Hepatocyte (in vitro differentiated cells): Measurements from ENCODE around the gene CREB5.

Source experiments
- EZH2 ChIP-seq: fragments of 200-600 bp; sonication (generic); IDR thresholded peaks from 2 replicates; pipeline ENCODE4 v1.6.1; 2016; ENCODE audit warnings: antibody characterized with exemption, mild to moderate bottlenecking, borderline replicate concordance
- TF ChIP-seq, protein P1 (sequence below): fragments of 200-600 bp; sonication (generic); IDR thresholded peaks from 2 replicates; pipeline ENCODE4 v1.5.1; 2016; ENCODE audit warnings: antibody characterized with exemption, mild to moderate bottlenecking; ENCODE audit not compliant: poor library complexity

DNA sequence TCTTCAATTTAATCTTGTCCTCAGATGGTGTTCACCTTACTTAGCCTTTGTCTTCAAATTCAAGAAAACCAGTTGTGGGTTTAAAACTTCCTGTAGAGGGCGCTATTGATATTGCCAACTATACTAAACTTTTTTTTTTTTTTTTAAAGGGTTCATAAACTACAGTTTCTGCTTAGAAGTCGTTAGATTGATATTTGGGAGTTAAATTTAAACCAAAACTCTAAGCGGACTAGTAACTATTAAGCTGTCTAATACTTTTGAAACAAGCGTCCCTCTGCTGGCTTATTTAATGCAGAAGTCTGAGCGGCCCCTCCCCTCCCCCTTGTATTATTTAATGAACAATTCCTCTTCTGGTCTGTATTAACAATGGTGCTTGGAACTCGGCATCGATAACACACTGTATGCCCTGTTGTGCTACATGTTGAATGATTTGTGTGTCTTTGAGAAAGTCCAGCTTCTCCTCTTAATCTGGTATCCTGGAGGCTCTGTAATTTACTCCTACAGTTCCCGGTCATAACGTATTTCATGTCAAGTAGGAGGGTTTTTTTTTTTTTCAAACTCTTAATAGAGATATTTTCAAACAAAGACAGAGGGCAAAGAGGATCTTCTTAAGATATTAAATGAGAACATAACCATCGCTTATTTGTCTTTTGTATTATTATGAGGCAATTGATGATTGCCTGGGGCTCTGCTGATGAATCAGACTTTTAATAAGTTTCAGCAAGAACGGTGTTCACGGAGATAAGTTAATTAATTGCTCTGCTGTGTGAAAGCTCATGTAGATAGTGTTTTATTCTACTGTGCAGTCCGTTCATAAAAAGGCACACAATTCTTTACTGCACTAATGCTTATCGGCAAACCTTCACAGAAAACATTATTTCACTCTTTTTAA lies 22.6 kb upstream of the CREB5 start:
- TF ChIP-seq, protein P1, sequence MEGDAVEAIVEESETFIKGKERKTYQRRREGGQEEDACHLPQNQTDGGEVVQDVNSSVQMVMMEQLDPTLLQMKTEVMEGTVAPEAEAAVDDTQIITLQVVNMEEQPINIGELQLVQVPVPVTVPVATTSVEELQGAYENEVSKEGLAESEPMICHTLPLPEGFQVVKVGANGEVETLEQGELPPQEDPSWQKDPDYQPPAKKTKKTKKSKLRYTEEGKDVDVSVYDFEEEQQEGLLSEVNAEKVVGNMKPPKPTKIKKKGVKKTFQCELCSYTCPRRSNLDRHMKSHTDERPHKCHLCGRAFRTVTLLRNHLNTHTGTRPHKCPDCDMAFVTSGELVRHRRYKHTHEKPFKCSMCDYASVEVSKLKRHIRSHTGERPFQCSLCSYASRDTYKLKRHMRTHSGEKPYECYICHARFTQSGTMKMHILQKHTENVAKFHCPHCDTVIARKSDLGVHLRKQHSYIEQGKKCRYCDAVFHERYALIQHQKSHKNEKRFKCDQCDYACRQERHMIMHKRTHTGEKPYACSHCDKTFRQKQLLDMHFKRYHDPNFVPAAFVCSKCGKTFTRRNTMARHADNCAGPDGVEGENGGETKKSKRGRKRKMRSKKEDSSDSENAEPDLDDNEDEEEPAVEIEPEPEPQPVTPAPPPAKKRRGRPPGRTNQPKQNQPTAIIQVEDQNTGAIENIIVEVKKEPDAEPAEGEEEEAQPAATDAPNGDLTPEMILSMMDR, result peak; percentile 91
- TF ChIP-seq EZH2, result no peak
